Gastroesophageal sphincter (tissue), 3 donors: ENCODE measurements around the gene NOS1.

Experiments
- EP300 ChIP-seq: sonication (generic); formaldehyde crosslinking; IDR thresholded peaks from one replicate; pipeline ENCODE4 v1.6.1; 2017; ENCODE audit warnings: antibody characterized with exemption, mild to moderate bottlenecking
- POLR2A ChIP-seq, 2 donors: fragments of 450-650 bp; IDR thresholded peaks; one replicate each; pipeline ENCODE4 v1.6.1; 2017; ENCODE audit warnings: antibody characterized with exemption in 2 of 2, mild to moderate bottlenecking in 2 of 2, moderate library complexity in 1 of 2
- POLR2AphosphoS5 ChIP-seq: sonication (generic); formaldehyde crosslinking; IDR thresholded peaks from one replicate; pipeline ENCODE4 v1.6.1; 2017; ENCODE audit warnings: antibody characterized with exemption
- TF ChIP-seq, protein P1 (sequence below), 4 experiments: fragments of 200-600 bp in 2 of 4; fragments of 450-650 bp in 2 of 4; sonication (generic) in 1 of 4; IDR thresholded peaks; one replicate each; pipeline ENCODE4 v1.5.1; 2017 to 2019; ENCODE audit warnings: antibody characterized with exemption in 4 of 4, mild to moderate bottlenecking in 2 of 4, moderate library complexity in 2 of 4

- TF ChIP-seq POLR2AphosphoS5 (no peak), EP300 (no peak), POLR2A (IDR thresholded peaks at IDR 0.05) (no peak)
- TF ChIP-seq, protein P1, sequence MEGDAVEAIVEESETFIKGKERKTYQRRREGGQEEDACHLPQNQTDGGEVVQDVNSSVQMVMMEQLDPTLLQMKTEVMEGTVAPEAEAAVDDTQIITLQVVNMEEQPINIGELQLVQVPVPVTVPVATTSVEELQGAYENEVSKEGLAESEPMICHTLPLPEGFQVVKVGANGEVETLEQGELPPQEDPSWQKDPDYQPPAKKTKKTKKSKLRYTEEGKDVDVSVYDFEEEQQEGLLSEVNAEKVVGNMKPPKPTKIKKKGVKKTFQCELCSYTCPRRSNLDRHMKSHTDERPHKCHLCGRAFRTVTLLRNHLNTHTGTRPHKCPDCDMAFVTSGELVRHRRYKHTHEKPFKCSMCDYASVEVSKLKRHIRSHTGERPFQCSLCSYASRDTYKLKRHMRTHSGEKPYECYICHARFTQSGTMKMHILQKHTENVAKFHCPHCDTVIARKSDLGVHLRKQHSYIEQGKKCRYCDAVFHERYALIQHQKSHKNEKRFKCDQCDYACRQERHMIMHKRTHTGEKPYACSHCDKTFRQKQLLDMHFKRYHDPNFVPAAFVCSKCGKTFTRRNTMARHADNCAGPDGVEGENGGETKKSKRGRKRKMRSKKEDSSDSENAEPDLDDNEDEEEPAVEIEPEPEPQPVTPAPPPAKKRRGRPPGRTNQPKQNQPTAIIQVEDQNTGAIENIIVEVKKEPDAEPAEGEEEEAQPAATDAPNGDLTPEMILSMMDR (IDR thresholded peaks at IDR 0.05) = peak; percentile 62 to 93 (median 81)
Observed at GRCh38 chr12:117367006-117367638, 5.7 kb upstream of the NOS1 start.
